K562 (cell line): ENCODE measurements around the gene HYOU1. TPM values are rescaled to one million over a fixed set of nuclear protein-coding genes. Genes with fewer than 3 reads are reported as not detected.

Source experiments
- FOXJ3 ChIP-seq: sonication (generic); formaldehyde crosslinking; IDR thresholded peaks from 2 replicates; pipeline ENCODE4 v1.4.0; 2020; ENCODE audit warnings: mild to moderate bottlenecking, missing genetic modification reagents
- GTF2A2 ChIP-seq: IDR thresholded peaks from 2 replicates; pipeline ENCODE4 v1.6.1; 2016; ENCODE audit warnings: mild to moderate bottlenecking, missing genetic modification characterization, missing compliant biosample characterization
- RBM34 ChIP-seq: fragments of 200-400 bp; formaldehyde crosslinking; IDR thresholded peaks from 2 replicates; pipeline ENCODE4 v1.6.1; 2018; ENCODE audit warnings: low read length, borderline replicate concordance; ENCODE audit not compliant: insufficient read depth
- SLC30A9 ChIP-seq: fragments of 250-450 bp; sonication (Bioruptor Pico); IDR thresholded peaks from 2 replicates; pipeline ENCODE4 v1.8.0; 2022; ENCODE audit warnings: mild to moderate bottlenecking, moderate library complexity
- TAF9B ChIP-seq: fragments of 450-650 bp; IDR thresholded peaks from 2 replicates; pipeline ENCODE4 v1.6.1; 2018; ENCODE audit warnings: mild to moderate bottlenecking; ENCODE audit not compliant: partially characterized antibody
- XRCC3 ChIP-seq: fragments of 450-650 bp; IDR thresholded peaks from 2 replicates; pipeline ENCODE4 v1.6.1; 2017; ENCODE audit warnings: mild to moderate bottlenecking, moderate library complexity
- ZNF253 ChIP-seq: fragments of 250-450 bp; sonication (Bioruptor Pico); conservative IDR thresholded peaks from 2 replicates; pipeline ENCODE4 v1.6.1; 2021; ENCODE audit warnings: mild to moderate bottlenecking
- ZNF408 ChIP-seq: fragments of 250-450 bp; sonication (Bioruptor Pico); IDR thresholded peaks from 2 replicates; pipeline ENCODE4 v1.4.0; 2020; ENCODE audit warnings: low read depth, mild to moderate bottlenecking, moderate library complexity
- polyA plus RNA-seq, 8 experiments: library from polyadenylated mRNA; depleted of rRNA in 4 of 8; stranded (reverse) in 5 of 8; unstranded in 3 of 8; fragments of >200 nt; fragmentation: Nextera tagmentation in 2 of 8; fragmentation: Illumina TruSeq in 1 of 8; extraction: Ambion mirVana in 2 of 8; extraction: Trizol in 1 of 8; gene quantifications; 2 replicates each; pipeline versions ENCODE4 v1.2.1 to v1.2.3, GENCODE V29; 2011 to 2014; ENCODE audit warnings: inconsistent platforms in 1 of 8, missing spikeins in 1 of 8
- total RNA-seq, 7 experiments: library from RNA; depleted of rRNA in 6 of 7; stranded (reverse); fragments of >200 nt in 6 of 7; fragmentation: Illumina TruSeq in 2 of 7; extraction: Trizol in 2 of 7; gene quantifications; 2 replicates each; pipeline versions ENCODE4 v1.2.1 to v1.2.3, GENCODE V29; 2011 to 2021; ENCODE audit warnings: low replicate concordance in 1 of 7
- TF ChIP-seq, protein P1 (sequence below): fragments of 250-450 bp; sonication (Bioruptor Pico); IDR thresholded peaks from 2 replicates; pipeline ENCODE4 v1.4.0; 2020
- TF ChIP-seq, protein P2 (sequence below), 2 experiments: fragments of 450-650 bp in 1 of 2; sonication (generic) in 1 of 2; formaldehyde crosslinking in 1 of 2; IDR thresholded peaks; 2 replicates each; pipeline versions ENCODE4 v1.7.1 to v1.9.0; 2016 to 2022; ENCODE audit warnings: inconsistent platforms in 1 of 2, mild to moderate bottlenecking in 1 of 2, missing genetic modification reagents in 1 of 2
- TF ChIP-seq, protein P3 (sequence below): IDR thresholded peaks from 3 replicates; pipeline ENCODE4 v1.6.1; 2011; ENCODE audit warnings: borderline replicate concordance, mild to moderate bottlenecking; ENCODE audit not compliant: insufficient read length, insufficient read depth
- TF ChIP-seq, protein P4 (sequence below): fragments of 450-650 bp; IDR thresholded peaks from one replicate; pipeline ENCODE4 v1.6.1; 2018; ENCODE audit warnings: mild to moderate bottlenecking, moderate library complexity; ENCODE audit not compliant: partially characterized antibody

The HYOU1 gene
- total and polyA plus RNA-seq, 9 of the 15 experiments (the other 6 are each of a cell fraction or from before 2014, with no cell fraction given): 19.5 to 197 (median 128) TPM

DNA sequence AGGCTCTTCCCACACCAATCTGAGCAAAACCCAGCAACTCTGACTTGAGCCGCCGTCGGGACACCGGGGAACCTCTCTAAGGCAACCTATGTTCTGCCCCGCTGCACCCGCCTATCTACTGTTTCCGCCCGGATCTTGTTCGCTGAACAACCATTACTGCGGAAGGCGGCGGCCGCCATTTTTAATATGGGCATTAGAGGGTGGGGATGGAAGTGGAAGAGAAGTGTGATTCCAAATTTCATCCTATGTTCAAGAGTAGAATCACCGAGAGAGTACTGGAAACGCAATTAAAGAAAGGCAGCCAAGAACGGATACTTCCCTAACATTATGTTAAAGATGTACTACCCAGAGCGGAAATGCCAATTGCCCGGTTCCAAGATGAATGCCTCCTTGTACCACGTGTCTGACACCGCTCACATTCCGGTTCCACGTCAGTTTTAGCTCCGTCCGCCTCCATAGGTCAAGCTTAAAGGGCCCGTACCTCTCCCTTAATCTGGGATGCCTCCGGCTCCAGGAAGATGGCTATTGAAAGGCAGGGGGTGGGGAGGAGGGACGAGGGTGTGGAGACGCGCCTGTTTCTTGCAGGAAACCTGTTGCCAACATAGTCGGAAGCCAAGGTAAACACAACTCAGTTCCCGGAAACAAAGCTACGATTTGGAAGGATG, 44.9 kb upstream of the HYOU1 start, which contains the start of gene DPAGT1 (continued):
- TF ChIP-seq, protein P1, sequence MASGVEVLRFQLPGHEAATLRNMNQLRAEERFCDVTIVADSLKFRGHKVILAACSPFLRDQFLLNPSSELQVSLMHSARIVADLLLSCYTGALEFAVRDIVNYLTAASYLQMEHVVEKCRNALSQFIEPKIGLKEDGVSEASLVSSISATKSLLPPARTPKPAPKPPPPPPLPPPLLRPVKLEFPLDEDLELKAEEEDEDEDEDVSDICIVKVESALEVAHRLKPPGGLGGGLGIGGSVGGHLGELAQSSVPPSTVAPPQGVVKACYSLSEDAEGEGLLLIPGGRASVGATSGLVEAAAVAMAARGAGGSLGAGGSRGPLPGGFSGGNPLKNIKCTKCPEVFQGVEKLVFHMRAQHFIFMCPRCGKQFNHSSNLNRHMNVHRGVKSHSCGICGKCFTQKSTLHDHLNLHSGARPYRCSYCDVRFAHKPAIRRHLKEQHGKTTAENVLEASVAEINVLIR (CRISPR knock-in tag): no peak
- TF ChIP-seq, protein P2, sequence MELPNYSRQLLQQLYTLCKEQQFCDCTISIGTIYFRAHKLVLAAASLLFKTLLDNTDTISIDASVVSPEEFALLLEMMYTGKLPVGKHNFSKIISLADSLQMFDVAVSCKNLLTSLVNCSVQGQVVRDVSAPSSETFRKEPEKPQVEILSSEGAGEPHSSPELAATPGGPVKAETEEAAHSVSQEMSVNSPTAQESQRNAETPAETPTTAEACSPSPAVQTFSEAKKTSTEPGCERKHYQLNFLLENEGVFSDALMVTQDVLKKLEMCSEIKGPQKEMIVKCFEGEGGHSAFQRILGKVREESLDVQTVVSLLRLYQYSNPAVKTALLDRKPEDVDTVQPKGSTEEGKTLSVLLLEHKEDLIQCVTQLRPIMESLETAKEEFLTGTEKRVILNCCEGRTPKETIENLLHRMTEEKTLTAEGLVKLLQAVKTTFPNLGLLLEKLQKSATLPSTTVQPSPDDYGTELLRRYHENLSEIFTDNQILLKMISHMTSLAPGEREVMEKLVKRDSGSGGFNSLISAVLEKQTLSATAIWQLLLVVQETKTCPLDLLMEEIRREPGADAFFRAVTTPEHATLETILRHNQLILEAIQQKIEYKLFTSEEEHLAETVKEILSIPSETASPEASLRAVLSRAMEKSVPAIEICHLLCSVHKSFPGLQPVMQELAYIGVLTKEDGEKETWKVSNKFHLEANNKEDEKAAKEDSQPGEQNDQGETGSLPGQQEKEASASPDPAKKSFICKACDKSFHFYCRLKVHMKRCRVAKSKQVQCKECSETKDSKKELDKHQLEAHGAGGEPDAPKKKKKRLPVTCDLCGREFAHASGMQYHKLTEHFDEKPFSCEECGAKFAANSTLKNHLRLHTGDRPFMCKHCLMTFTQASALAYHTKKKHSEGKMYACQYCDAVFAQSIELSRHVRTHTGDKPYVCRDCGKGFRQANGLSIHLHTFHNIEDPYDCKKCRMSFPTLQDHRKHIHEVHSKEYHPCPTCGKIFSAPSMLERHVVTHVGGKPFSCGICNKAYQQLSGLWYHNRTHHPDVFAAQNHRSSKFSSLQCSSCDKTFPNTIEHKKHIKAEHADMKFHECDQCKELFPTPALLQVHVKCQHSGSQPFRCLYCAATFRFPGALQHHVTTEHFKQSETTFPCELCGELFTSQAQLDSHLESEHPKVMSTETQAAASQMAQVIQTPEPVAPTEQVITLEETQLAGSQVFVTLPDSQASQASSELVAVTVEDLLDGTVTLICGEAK (IDR thresholded peaks at IDR 0.05): peak; percentile 98
- TF ChIP-seq, protein P2 (CRISPR knock-in tag; IDR thresholded peaks at IDR 0.05): no peak
- no peak for TF ChIP-seq RBM34
- TF ChIP-seq ZNF408 (CRISPR knock-in tag): no peak
- peak; percentile 56 for TF ChIP-seq TAF9B
- no peak for TF ChIP-seq SLC30A9 (CRISPR knock-in tag)
- TF ChIP-seq, protein P3, sequence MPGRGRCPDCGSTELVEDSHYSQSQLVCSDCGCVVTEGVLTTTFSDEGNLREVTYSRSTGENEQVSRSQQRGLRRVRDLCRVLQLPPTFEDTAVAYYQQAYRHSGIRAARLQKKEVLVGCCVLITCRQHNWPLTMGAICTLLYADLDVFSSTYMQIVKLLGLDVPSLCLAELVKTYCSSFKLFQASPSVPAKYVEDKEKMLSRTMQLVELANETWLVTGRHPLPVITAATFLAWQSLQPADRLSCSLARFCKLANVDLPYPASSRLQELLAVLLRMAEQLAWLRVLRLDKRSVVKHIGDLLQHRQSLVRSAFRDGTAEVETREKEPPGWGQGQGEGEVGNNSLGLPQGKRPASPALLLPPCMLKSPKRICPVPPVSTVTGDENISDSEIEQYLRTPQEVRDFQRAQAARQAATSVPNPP: no peak
- TF ChIP-seq GTF2A2 (tag): no peak
- TF ChIP-seq FOXJ3: no peak
- no peak for TF ChIP-seq XRCC3
- TF ChIP-seq, protein P4, sequence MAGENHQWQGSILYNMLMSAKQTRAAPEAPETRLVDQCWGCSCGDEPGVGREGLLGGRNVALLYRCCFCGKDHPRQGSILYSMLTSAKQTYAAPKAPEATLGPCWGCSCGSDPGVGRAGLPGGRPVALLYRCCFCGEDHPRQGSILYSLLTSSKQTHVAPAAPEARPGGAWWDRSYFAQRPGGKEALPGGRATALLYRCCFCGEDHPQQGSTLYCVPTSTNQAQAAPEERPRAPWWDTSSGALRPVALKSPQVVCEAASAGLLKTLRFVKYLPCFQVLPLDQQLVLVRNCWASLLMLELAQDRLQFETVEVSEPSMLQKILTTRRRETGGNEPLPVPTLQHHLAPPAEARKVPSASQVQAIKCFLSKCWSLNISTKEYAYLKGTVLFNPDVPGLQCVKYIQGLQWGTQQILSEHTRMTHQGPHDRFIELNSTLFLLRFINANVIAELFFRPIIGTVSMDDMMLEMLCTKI: no peak
- no peak for TF ChIP-seq ZNF253
